ENCODE data around the gene SMO. TPM values are rescaled to one million over a fixed set of nuclear protein-coding genes. Genes with fewer than 3 reads are reported as not detected.

Gene SMO
- total and polyA plus RNA-seq, 2 donors (not counting 3 experiments of a cell fraction or from before 2014, with no cell fraction given), result 13.2 to 16.5 TPM

DNA sequence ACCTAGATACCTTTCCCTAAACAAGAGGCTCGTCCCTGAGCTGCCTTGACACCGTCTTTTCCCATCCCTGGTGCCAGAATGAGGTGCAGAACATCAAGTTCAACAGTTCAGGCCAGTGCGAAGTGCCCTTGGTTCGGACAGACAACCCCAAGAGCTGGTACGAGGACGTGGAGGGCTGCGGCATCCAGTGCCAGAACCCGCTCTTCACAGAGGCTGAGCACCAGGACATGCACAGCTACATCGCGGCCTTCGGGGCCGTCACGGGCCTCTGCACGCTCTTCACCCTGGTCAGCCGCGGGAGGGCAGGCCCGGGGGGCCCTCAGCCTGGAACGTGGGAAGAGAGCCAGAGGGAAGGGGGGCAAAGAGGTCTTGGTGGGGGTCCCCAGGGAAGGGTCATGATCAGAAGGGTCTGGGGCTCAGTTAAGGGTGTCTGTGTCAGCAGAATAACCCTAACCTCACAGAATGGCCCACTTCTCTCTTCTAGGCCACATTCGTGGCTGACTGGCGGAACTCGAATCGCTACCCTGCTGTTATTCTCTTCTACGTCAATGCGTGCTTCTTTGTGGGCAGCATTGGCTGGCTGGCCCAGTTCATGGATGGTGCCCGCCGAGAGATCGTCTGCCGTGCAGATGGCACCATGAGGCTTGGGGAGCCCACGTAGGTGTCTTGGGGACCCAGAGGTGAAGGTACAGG lies 16.8 kb downstream of the SMO start:
- H3K27me3 ChIP-seq (ENCODE audit: control insufficient read depth in 2 of 2, insufficient read depth in 2 of 2, low read length in 2 of 2), result no peaks in the 10 kb centered on the region
- H4K20me1 ChIP-seq (replicated peaks; ENCODE audit: control insufficient read depth, extremely low read depth, insufficient read depth, low read length), result no peaks in the 10 kb centered on the region
- H3K27ac ChIP-seq (ENCODE audit: insufficient read depth, low read depth, low read length), result no peak overlapping the region
- dilution Hi-C loops (cut with MboI; ENCODE audit: extremely low pct_ligation_motif_present, low sequenced_read_pairs), result no loop called here
- H2AFZ ChIP-seq (ENCODE audit: low read depth, low read length), result no peak overlapping the region
- peaks cover 0 to 2% of the 10 kb centered on the region in 2 experiments for H3K36me3 ChIP-seq (ENCODE audit: control insufficient read depth in 2 of 2, extremely low read depth in 1 of 2, insufficient read depth in 2 of 2, low read length in 2 of 2)
- no peak overlapping the region for H3K4me3 ChIP-seq (replicated peaks in 1 of 3; ENCODE audit: insufficient read depth in 1 of 3, low read depth in 1 of 3, low read length in 3 of 3)
- FAIRE-seq (no peak), DNase-seq (ENCODE audit: low read depth, low spot score) (no peak)
- no peaks in the 10 kb centered on the region for H3K79me2 ChIP-seq (ENCODE audit: control insufficient read depth, insufficient read depth, low read length)
- BruUV-seq (replicated peaks), result no TSS peak
- intact Hi-C loops (cut with micrococcal nuclease), result no loop called here
- no peak overlapping the region for H3K4me2 ChIP-seq (ENCODE audit: insufficient read depth, low read length)
- H3K4me1 ChIP-seq (ENCODE audit: control insufficient read depth, extremely low read depth, insufficient read depth, low read length), result no peaks in the 10 kb centered on the region
- H3K9me1 ChIP-seq (replicated peaks; ENCODE audit: control insufficient read depth, extremely low read depth, insufficient read depth, low read length), result no peaks in the 10 kb centered on the region
- H3K9ac ChIP-seq (replicated peaks; ENCODE audit: extremely low read depth, insufficient read depth, low read length), result no peak overlapping the region
- ChIA-PET CTCF (interaction anchor here (3.0 kb wide), 1 partner anchor 41 kb away, joined by 18 read pairs; no protein-coding TSS in a partner anchor), POLR2A (no interaction called here)
- H3K9me3 ChIP-seq (replicated peaks; ENCODE audit: control insufficient read depth, insufficient read depth, low read length), result no peaks in the 10 kb centered on the region
- TF ChIP-seq POLR2AphosphoS5 (IDR thresholded peaks at IDR 0.05; ENCODE audit: insufficient read depth, low read depth, low read length) (no peak), EZH2 (IDR thresholded peaks at IDR 0.05; ENCODE audit: borderline replicate concordance, low read depth, low read length, severe bottlenecking) (no peak), POLR2A (IDR thresholded peaks at IDR 0.05; ENCODE audit: low read depth, low read length) (no peak), FOS (IDR thresholded peaks at IDR 0.05; ENCODE audit: borderline replicate concordance, insufficient read depth, low read length) (no peak), JUN (IDR thresholded peaks at IDR 0.05; ENCODE audit: borderline replicate concordance, insufficient read depth, insufficient read length, low read depth) (no peak), GATA2 (IDR thresholded peaks at IDR 0.05; ENCODE audit: insufficient read depth, insufficient read length, low read depth, low read length) (no peak), MYC (IDR thresholded peaks at IDR 0.05; ENCODE audit: low read depth, low read length) (no peak)
- TF ChIP-seq, protein P1, sequence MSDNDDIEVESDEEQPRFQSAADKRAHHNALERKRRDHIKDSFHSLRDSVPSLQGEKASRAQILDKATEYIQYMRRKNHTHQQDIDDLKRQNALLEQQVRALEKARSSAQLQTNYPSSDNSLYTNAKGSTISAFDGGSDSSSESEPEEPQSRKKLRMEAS (IDR thresholded peaks at IDR 0.05; ENCODE audit: insufficient read depth, insufficient read length), result no peak
- TF ChIP-seq, protein P2, sequence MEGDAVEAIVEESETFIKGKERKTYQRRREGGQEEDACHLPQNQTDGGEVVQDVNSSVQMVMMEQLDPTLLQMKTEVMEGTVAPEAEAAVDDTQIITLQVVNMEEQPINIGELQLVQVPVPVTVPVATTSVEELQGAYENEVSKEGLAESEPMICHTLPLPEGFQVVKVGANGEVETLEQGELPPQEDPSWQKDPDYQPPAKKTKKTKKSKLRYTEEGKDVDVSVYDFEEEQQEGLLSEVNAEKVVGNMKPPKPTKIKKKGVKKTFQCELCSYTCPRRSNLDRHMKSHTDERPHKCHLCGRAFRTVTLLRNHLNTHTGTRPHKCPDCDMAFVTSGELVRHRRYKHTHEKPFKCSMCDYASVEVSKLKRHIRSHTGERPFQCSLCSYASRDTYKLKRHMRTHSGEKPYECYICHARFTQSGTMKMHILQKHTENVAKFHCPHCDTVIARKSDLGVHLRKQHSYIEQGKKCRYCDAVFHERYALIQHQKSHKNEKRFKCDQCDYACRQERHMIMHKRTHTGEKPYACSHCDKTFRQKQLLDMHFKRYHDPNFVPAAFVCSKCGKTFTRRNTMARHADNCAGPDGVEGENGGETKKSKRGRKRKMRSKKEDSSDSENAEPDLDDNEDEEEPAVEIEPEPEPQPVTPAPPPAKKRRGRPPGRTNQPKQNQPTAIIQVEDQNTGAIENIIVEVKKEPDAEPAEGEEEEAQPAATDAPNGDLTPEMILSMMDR (IDR thresholded peaks at IDR 0.05; ENCODE audit: extremely low read depth in 1 of 2, insufficient read depth in 1 of 2, low read depth in 1 of 2, low read length in 2 of 2), result no peak

Data from endothelial cell of umbilical vein (primary cell).